HEK293 (cell line): Measurements from ENCODE around the gene TXNRD2.

Experiments
- BCL11A ChIP-seq: fragments of 450-650 bp; formaldehyde crosslinking; IDR thresholded peaks from 2 replicates; pipeline ENCODE4 v1.5.1; 2016; ENCODE audit warnings: low read depth, missing biosample characterization, missing genetic modification characterization
- EGR2 ChIP-seq: fragments of 450-650 bp; formaldehyde crosslinking; IDR thresholded peaks from 2 replicates; pipeline ENCODE4 v1.5.1; 2016; ENCODE audit warnings: low read depth, missing biosample characterization, missing genetic modification characterization
- FEZF1 ChIP-seq: fragments of 450-650 bp; formaldehyde crosslinking; IDR thresholded peaks from 2 replicates; pipeline ENCODE4 v1.5.1; 2016; ENCODE audit warnings: missing biosample characterization, missing genetic modification characterization
- GLI4 ChIP-seq: fragments of 450-650 bp; formaldehyde crosslinking; IDR thresholded peaks from 2 replicates; pipeline ENCODE4 v1.5.1; 2016; ENCODE audit warnings: missing biosample characterization, missing genetic modification characterization
- GLIS1 ChIP-seq: fragments of 450-650 bp; formaldehyde crosslinking; IDR thresholded peaks from 2 replicates; pipeline ENCODE4 v1.5.1; 2016; ENCODE audit warnings: missing biosample characterization, missing genetic modification characterization
- KLF10 ChIP-seq: fragments of 450-650 bp; IDR thresholded peaks from 2 replicates; pipeline ENCODE4 v1.5.1; 2018; ENCODE audit warnings: missing biosample characterization, mild to moderate bottlenecking, missing genetic modification characterization
- MZF1 ChIP-seq: fragments of 450-650 bp; formaldehyde crosslinking; IDR thresholded peaks from 2 replicates; pipeline ENCODE4 v1.5.1; 2017; ENCODE audit warnings: missing biosample characterization, missing genetic modification characterization, borderline replicate concordance
- PATZ1 ChIP-seq: fragments of 450-650 bp; formaldehyde crosslinking; IDR thresholded peaks from 2 replicates; pipeline ENCODE4 v1.5.1; 2016; ENCODE audit warnings: missing biosample characterization, missing genetic modification characterization
- PRDM1 ChIP-seq: fragments of 450-650 bp; formaldehyde crosslinking; IDR thresholded peaks from 2 replicates; pipeline ENCODE4; 2016; ENCODE audit warnings: missing biosample characterization, missing genetic modification characterization
- SETDB1 ChIP-seq: IDR thresholded peaks from one replicate; pipeline ENCODE4 v1.6.1; 2017; ENCODE audit warnings: mild to moderate bottlenecking, low read length, moderate library complexity, mixed read lengths; ENCODE audit not compliant: insufficient read length
- SP2 ChIP-seq: fragments of 450-650 bp; formaldehyde crosslinking; IDR thresholded peaks from 2 replicates; pipeline ENCODE4 v1.5.1; 2016; ENCODE audit warnings: missing biosample characterization, missing genetic modification characterization
- SP3 ChIP-seq: fragments of 450-650 bp; formaldehyde crosslinking; IDR thresholded peaks from 2 replicates; pipeline ENCODE4 v1.5.1; 2016; ENCODE audit warnings: missing biosample characterization, missing genetic modification characterization
- WT1 ChIP-seq: fragments of 450-650 bp; formaldehyde crosslinking; IDR thresholded peaks from 2 replicates; pipeline ENCODE4 v1.5.1; 2016; ENCODE audit warnings: missing biosample characterization, missing genetic modification characterization
- ZBTB1 ChIP-seq: fragments of 450-650 bp; formaldehyde crosslinking; IDR thresholded peaks from 2 replicates; pipeline ENCODE4 v1.5.1; 2016; ENCODE audit warnings: missing biosample characterization, missing genetic modification characterization
- ZBTB10 ChIP-seq: fragments of 450-650 bp; formaldehyde crosslinking; IDR thresholded peaks from 2 replicates; pipeline ENCODE4 v1.5.1; 2016; ENCODE audit warnings: missing biosample characterization, missing genetic modification characterization
- ZBTB20 ChIP-seq: fragments of 450-650 bp; formaldehyde crosslinking; IDR thresholded peaks from 2 replicates; pipeline ENCODE4 v1.5.1; 2016; ENCODE audit warnings: missing biosample characterization, missing genetic modification characterization
- ZBTB48 ChIP-seq: fragments of 450-650 bp; formaldehyde crosslinking; IDR thresholded peaks from 2 replicates; pipeline ENCODE4 v1.5.1; 2016; ENCODE audit warnings: missing biosample characterization, missing genetic modification characterization
- ZIC2 ChIP-seq: fragments of 450-650 bp; formaldehyde crosslinking; IDR thresholded peaks from 2 replicates; pipeline ENCODE4 v1.5.1; 2016; ENCODE audit warnings: missing biosample characterization, missing genetic modification characterization
- ZNF2 ChIP-seq: fragments of 450-650 bp; formaldehyde crosslinking; IDR thresholded peaks from 2 replicates; pipeline ENCODE4 v1.5.1; 2016; ENCODE audit warnings: missing biosample characterization, missing genetic modification characterization
- ZNF221 ChIP-seq: fragments of 450-650 bp; formaldehyde crosslinking; IDR thresholded peaks from 2 replicates; pipeline ENCODE4 v1.5.1; 2017; ENCODE audit warnings: missing biosample characterization, missing genetic modification characterization, borderline replicate concordance
- ZNF324 ChIP-seq: fragments of 450-650 bp; formaldehyde crosslinking; IDR thresholded peaks from 2 replicates; pipeline ENCODE4 v1.5.1; 2016; ENCODE audit warnings: missing biosample characterization, missing genetic modification characterization
- ZNF366 ChIP-seq: fragments of 450-650 bp; formaldehyde crosslinking; conservative IDR thresholded peaks from 2 replicates; pipeline ENCODE4 v1.5.1; 2016; ENCODE audit warnings: missing biosample characterization, missing genetic modification characterization
- ZNF394 ChIP-seq: fragments of 450-650 bp; formaldehyde crosslinking; IDR thresholded peaks from 2 replicates; pipeline ENCODE4 v1.5.1; 2016; ENCODE audit warnings: missing biosample characterization, missing genetic modification characterization, mild to moderate bottlenecking, moderate library complexity, borderline replicate concordance
- ZNF433 ChIP-seq: fragments of 450-650 bp; formaldehyde crosslinking; IDR thresholded peaks from 2 replicates; pipeline ENCODE4 v1.5.1; 2016; ENCODE audit warnings: missing biosample characterization, missing genetic modification characterization, low read depth
- ZNF701 ChIP-seq: fragments of 450-650 bp; formaldehyde crosslinking; IDR thresholded peaks from 2 replicates; pipeline ENCODE4 v1.5.1; 2016; ENCODE audit warnings: missing biosample characterization, missing genetic modification characterization
- ZSCAN18 ChIP-seq: fragments of 450-650 bp; formaldehyde crosslinking; IDR thresholded peaks from 2 replicates; pipeline ENCODE4 v1.5.1; 2016; ENCODE audit warnings: missing biosample characterization, missing genetic modification characterization
- TF ChIP-seq, protein P1 (sequence below): fragments of 450-650 bp; formaldehyde crosslinking; IDR thresholded peaks from 2 replicates; pipeline ENCODE4 v1.5.1; 2016; ENCODE audit warnings: missing biosample characterization, missing genetic modification characterization
- TF ChIP-seq, protein P2 (sequence below): fragments of 450-650 bp; formaldehyde crosslinking; IDR thresholded peaks from 2 replicates; pipeline ENCODE4 v1.5.1; 2016; ENCODE audit warnings: missing biosample characterization, missing genetic modification characterization
- TF ChIP-seq, protein P3 (sequence below): fragments of 450-650 bp; formaldehyde crosslinking; IDR thresholded peaks from 2 replicates; pipeline ENCODE4 v1.5.1; 2016; ENCODE audit warnings: missing biosample characterization, missing genetic modification characterization, low read depth

The TXNRD2 gene

DNA sequence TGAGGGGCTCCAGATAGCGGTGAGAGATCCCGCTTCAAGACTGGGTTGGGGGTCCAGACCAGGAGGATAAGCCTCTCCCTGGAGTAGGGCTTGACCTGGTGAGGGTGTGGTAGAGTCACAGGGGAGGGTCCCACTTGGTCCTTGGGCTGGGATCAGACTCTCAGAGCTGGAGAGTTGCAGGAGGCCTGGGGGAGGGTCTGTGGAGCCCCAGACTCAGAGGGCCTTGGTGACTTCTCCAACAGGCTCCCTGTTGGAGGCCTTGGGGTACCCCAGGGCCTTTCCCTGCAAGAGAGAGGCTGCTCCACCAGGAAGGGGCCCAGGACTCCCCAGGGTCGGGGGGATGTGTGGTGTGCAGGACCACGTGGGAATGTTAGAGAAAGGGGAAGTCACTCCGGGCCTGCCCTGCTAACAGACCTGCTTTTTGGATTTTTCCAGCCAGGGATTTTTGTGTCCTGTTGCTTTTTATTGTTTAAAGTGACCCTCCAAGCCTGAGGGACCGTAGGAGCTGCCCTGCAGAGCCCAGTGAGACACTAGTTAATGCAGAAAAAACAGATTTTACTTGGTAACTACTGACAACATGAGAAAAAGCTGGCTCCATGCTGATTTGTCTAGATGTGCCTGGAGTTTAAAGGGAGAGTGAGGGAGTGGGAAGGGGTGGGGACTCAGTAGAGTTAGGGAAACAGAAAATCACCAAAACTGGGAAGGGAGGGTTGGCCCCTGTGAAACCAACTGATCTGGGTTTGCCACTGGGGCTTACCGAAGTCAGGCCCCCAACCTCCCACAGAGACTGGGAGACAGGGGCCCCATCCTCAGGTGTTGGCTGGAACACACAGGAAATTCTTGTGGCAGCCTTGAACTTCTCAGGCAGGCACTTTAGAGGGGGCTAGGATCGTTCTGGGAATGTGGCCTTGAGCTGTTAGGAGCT is 801 bp upstream of the TXNRD2 start (continued):
- peak; percentile 49 for TF ChIP-seq SP2 (tag by site-specific recombination)
- no peak for TF ChIP-seq SP3 (tag by site-specific recombination)
- TF ChIP-seq ZNF221, result no peak
- TF ChIP-seq BCL11A (tag by site-specific recombination), result no peak
- TF ChIP-seq, protein P1, sequence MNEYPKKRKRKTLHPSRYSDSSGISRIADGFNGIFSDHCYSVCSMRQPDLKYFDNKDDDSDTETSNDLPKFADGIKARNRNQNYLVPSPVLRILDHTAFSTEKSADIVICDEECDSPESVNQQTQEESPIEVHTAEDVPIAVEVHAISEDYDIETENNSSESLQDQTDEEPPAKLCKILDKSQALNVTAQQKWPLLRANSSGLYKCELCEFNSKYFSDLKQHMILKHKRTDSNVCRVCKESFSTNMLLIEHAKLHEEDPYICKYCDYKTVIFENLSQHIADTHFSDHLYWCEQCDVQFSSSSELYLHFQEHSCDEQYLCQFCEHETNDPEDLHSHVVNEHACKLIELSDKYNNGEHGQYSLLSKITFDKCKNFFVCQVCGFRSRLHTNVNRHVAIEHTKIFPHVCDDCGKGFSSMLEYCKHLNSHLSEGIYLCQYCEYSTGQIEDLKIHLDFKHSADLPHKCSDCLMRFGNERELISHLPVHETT (tag by site-specific recombination), result no peak
- no peak for TF ChIP-seq EGR2 (tag by site-specific recombination)
- TF ChIP-seq GLI4, result no peak
- TF ChIP-seq, protein P2, sequence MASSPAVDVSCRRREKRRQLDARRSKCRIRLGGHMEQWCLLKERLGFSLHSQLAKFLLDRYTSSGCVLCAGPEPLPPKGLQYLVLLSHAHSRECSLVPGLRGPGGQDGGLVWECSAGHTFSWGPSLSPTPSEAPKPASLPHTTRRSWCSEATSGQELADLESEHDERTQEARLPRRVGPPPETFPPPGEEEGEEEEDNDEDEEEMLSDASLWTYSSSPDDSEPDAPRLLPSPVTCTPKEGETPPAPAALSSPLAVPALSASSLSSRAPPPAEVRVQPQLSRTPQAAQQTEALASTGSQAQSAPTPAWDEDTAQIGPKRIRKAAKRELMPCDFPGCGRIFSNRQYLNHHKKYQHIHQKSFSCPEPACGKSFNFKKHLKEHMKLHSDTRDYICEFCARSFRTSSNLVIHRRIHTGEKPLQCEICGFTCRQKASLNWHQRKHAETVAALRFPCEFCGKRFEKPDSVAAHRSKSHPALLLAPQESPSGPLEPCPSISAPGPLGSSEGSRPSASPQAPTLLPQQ (tag by site-specific recombination), result no peak
- no peak for TF ChIP-seq ZNF701
- peak; percentile 90 for TF ChIP-seq ZBTB48 (tag by site-specific recombination)
- peak; percentile 46; the same call in 1 of the 2 replicates for TF ChIP-seq PATZ1 (tag by site-specific recombination)
- peak; percentile 66 for TF ChIP-seq PRDM1
- TF ChIP-seq, protein P3, sequence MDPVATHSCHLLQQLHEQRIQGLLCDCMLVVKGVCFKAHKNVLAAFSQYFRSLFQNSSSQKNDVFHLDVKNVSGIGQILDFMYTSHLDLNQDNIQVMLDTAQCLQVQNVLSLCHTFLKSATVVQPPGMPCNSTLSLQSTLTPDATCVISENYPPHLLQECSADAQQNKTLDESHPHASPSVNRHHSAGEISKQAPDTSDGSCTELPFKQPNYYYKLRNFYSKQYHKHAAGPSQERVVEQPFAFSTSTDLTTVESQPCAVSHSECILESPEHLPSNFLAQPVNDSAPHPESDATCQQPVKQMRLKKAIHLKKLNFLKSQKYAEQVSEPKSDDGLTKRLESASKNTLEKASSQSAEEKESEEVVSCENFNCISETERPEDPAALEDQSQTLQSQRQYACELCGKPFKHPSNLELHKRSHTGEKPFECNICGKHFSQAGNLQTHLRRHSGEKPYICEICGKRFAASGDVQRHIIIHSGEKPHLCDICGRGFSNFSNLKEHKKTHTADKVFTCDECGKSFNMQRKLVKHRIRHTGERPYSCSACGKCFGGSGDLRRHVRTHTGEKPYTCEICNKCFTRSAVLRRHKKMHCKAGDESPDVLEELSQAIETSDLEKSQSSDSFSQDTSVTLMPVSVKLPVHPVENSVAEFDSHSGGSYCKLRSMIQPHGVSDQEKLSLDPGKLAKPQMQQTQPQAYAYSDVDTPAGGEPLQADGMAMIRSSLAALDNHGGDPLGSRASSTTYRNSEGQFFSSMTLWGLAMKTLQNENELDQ (tag by site-specific recombination), result no peak
- TF ChIP-seq ZNF366, result no peak
- peak; percentile 66; the same call in 1 of the 2 replicates for TF ChIP-seq GLIS1 (tag by site-specific recombination)
- TF ChIP-seq WT1 (tag by site-specific recombination), result 0 out of 2 replicates have a peak, but pooled peaks have one; percentile 3
- no peak for TF ChIP-seq ZSCAN18 (tag by site-specific recombination)
- no peak for TF ChIP-seq ZNF2 (tag by site-specific recombination)
- no peak for TF ChIP-seq ZBTB1 (tag by site-specific recombination)
- TF ChIP-seq ZBTB10 (tag by site-specific recombination), result no peak
- TF ChIP-seq ZNF433 (tag by site-specific recombination), result no peak
- no peak for TF ChIP-seq KLF10 (tag by site-specific recombination)
- TF ChIP-seq MZF1 (tag by site-specific recombination), result no peak
- TF ChIP-seq ZIC2 (tag by site-specific recombination), result peak; percentile 87
- no peak for TF ChIP-seq ZNF394 (tag by site-specific recombination)
- TF ChIP-seq ZBTB20 (tag by site-specific recombination), result peak; percentile 58; the same call in 1 of the 2 replicates
- TF ChIP-seq SETDB1, result no peak
- TF ChIP-seq FEZF1 (tag by site-specific recombination), result no peak
- TF ChIP-seq ZNF324 (tag by site-specific recombination), result no peak
